Gastroesophageal sphincter (tissue), 4 donors: ENCODE measurements around the gene COBLL1. TPM values are rescaled to one million over a fixed set of nuclear protein-coding genes. Genes with fewer than 3 reads are reported as not detected.
"Not testable (repeated sequence)": the region's sequence is repeated elsewhere in the genome, so short reads cannot be mapped to it uniquely, and the experiment has no call there.

Source experiments
- ATAC-seq: fragments of 150-250 bp; one replicate; pipeline ENCODE4 v1.9.1; 2016; ENCODE audit warnings: mild to moderate bottlenecking, moderate library complexity
- H3K27ac ChIP-seq, 4 donors: fragments of 200-600 bp; sonication (generic) in 3 of 4; 1 replicate in 3 of 4; 2 replicates in 1 of 4; pipeline ENCODE4 v1.5.1; 2016 to 2019
- H3K27me3 ChIP-seq: fragments of 200-600 bp; sonication (generic); one replicate; pipeline ENCODE4 v1.5.1; 2019
- H3K36me3 ChIP-seq, 2 donors: fragments of 200-600 bp; sonication (generic); one replicate each; pipeline ENCODE4 v1.5.1; 2019; ENCODE audit warnings: control low read depth in 1 of 2
- H3K4me1 ChIP-seq, 3 donors: fragments of 200-600 bp; sonication (generic); 1 replicate in 2 of 3; 2 replicates in 1 of 3; pipeline ENCODE4 v1.5.1; 2016 to 2019; ENCODE audit warnings: control low read depth in 2 of 3
- H3K4me3 ChIP-seq, 2 donors: fragments of 200-600 bp; sonication (generic); one replicate each; pipeline ENCODE4 v1.5.1; 2019; ENCODE audit warnings: mild to moderate bottlenecking in 1 of 2, moderate library complexity in 1 of 2
- H3K9me3 ChIP-seq, 3 donors: fragments of 200-600 bp; sonication (generic); one replicate each; pipeline ENCODE4 v1.5.1; 2017 to 2019; ENCODE audit warnings: control low read depth in 2 of 3
- CTCF ChIP-seq, 4 experiments: fragments of 200-600 bp in 2 of 4; fragments of 450-650 bp in 2 of 4; sonication (generic) in 1 of 4; IDR thresholded peaks; one replicate each; pipeline ENCODE4 v1.5.1; 2017 to 2019; ENCODE audit warnings: antibody characterized with exemption in 4 of 4, mild to moderate bottlenecking in 2 of 4, moderate library complexity in 2 of 4
- EP300 ChIP-seq: sonication (generic); formaldehyde crosslinking; IDR thresholded peaks from one replicate; pipeline ENCODE4 v1.6.1; 2017; ENCODE audit warnings: antibody characterized with exemption, mild to moderate bottlenecking
- POLR2A ChIP-seq, 2 donors: fragments of 450-650 bp; IDR thresholded peaks; one replicate each; pipeline ENCODE4 v1.6.1; 2017; ENCODE audit warnings: antibody characterized with exemption in 2 of 2, mild to moderate bottlenecking in 2 of 2, moderate library complexity in 1 of 2
- POLR2AphosphoS5 ChIP-seq: sonication (generic); formaldehyde crosslinking; IDR thresholded peaks from one replicate; pipeline ENCODE4 v1.6.1; 2017; ENCODE audit warnings: antibody characterized with exemption
- WGBS, 2 donors: methylation state at CpG; one replicate each; pipeline ENCODE4 v1.1.5; 2018; ENCODE audit warnings: low coverage in 1 of 2; 5-methylcytosine and 5-hydroxymethylcytosine counted together
- total RNA-seq, 4 donors: library from RNA; depleted of rRNA; stranded (reverse); fragments of >200 nt; gene quantifications; one replicate each; pipeline ENCODE4 v1.1.0, GENCODE V29; 2016

COBLL1 gene
- total RNA-seq, 4 donors from 2014 or later = 25.7 to 71.6 (median 56.6) TPM

GRCh38 chr2:164868563-164869419 lies 27.2 kb upstream of the COBLL1 start:
- no peak for TF ChIP-seq POLR2A (IDR thresholded peaks at IDR 0.05)
- TF ChIP-seq POLR2AphosphoS5 = no peak
- no peak for TF ChIP-seq CTCF (IDR thresholded peaks at IDR 0.05)
- no peak for TF ChIP-seq EP300
- no peak for ATAC-seq
- Histone ChIP-seq H3K27me3 (no peaks in the 10 kb centered on the region), H3K36me3 (no peaks in the 10 kb centered on the region), H3K4me3 (no peak overlapping the region), H3K27ac (no peak overlapping the region), H3K9me3 (no peaks in the 10 kb centered on the region), H3K4me1 (peaks cover 0 to 8% (median 0%) of the 10 kb centered on the region in 3 donors)
- WGBS, 2 donors = 79 to 88% methylated on average over 4 to 5 of the region's 5 CpGs

GRCh38 chr2:164867779-164868397 lies 26.3 kb upstream of the COBLL1 start:
- ATAC-seq = no peak
- WGBS, 2 donors = 36 to 51% methylated on average over 2 to 3 of the region's 3 CpGs
- Histone ChIP-seq H3K4me1 (peaks cover 0 to 8% (median 0%) of the 10 kb centered on the region in 3 donors), H3K9me3 (no peaks in the 10 kb centered on the region), H3K27me3 (no peaks in the 10 kb centered on the region), H3K4me3 (no peak overlapping the region), H3K27ac (no peak overlapping the region), H3K36me3 (no peaks in the 10 kb centered on the region)
- TF ChIP-seq CTCF (IDR thresholded peaks at IDR 0.05) = no peak
- TF ChIP-seq EP300 = no peak
- no peak for TF ChIP-seq POLR2A (IDR thresholded peaks at IDR 0.05)

- not testable (repeated sequence) for H3K36me3 ChIP-seq, H3K27ac ChIP-seq, H3K9me3 ChIP-seq, H3K4me1 ChIP-seq, H3K4me3 ChIP-seq, H3K27me3 ChIP-seq, ATAC-seq
- WGBS, 2 donors = 86 to 100% methylated on average over 1 of the region's 1 CpG
These were observed 24.8 kb upstream of the COBLL1 start for GRCh38 chr2:164866381-164866780.

- Histone ChIP-seq H3K4me3 (no peak overlapping the region), H3K9me3 (no peaks in the 10 kb centered on the region), H3K27ac (no peak overlapping the region), H3K4me1 (no peaks in the 10 kb centered on the region), H3K27me3 (no peaks in the 10 kb centered on the region), H3K36me3 (no peaks in the 10 kb centered on the region)
- ATAC-seq = no peak
- TF ChIP-seq CTCF (IDR thresholded peaks at IDR 0.05) = no peak
These were observed 19.0 kb upstream of the COBLL1 start for GRCh38 chr2:164860694-164861042.

- not testable (repeated sequence) for H3K36me3 ChIP-seq, H3K9me3 ChIP-seq, H3K27ac ChIP-seq, H3K4me1 ChIP-seq, H3K27me3 ChIP-seq, H3K4me3 ChIP-seq, ATAC-seq
- WGBS, 2 donors = 96 to 100% methylated on average over 4 of the region's 4 CpGs
These were observed 18.5 kb upstream of the COBLL1 start for GRCh38 chr2:164859906-164860693.
